NT2/D1 (cell line): ENCODE results near the gene OGFOD1.

Source experiments
- SUZ12 ChIP-seq: IDR thresholded peaks from 2 replicates; pipeline ENCODE4 v1.6.1; 2011; ENCODE audit not compliant: insufficient read length, insufficient read depth; ENCODE audit errors: extremely low read depth
- YY1 ChIP-seq: IDR thresholded peaks from 2 replicates; pipeline ENCODE4 v1.6.1; 2011; ENCODE audit not compliant: insufficient read length, insufficient read depth

GRCh38 chr16:56513091-56513490, 61.7 kb downstream of the OGFOD1 start:
- TF ChIP-seq YY1 (no peak), SUZ12 (no peak)
